ENCODE results near the gene PALM. TPM values are rescaled to one million over a fixed set of nuclear protein-coding genes. Genes with fewer than 3 reads are reported as not detected.

Gene PALM
- total RNA-seq, 1 experiment from 2014 or later, result 14.4 TPM

- TSS peak; percentile 71 for BruUV-seq (replicated peaks)
- H3K27me3 ChIP-seq (ENCODE audit: control insufficient read depth, insufficient read depth, low read length), result no peaks in the 10 kb centered on the region
- H3K4me3 ChIP-seq (ENCODE audit: low read depth in 2 of 2, low read length in 2 of 2), result peak overlapping the region; percentile 58 to 78
- no peaks in the 10 kb centered on the region; the same call in 1 of the 2 replicates for H3K36me3 ChIP-seq (ENCODE audit: control insufficient read depth, insufficient read depth, low read length)
- ATAC-seq (no peak), DNase-seq (ENCODE audit: low read depth, low spot score) (no peak)
- no peaks in the 10 kb centered on the region for H3K9me3 ChIP-seq (ENCODE audit: control insufficient read depth, insufficient read depth, low read depth, low read length)
- intact Hi-C loops (cut with micrococcal nuclease; ENCODE audit: unreplicated experiment) (no loop called here), in situ Hi-C loops (cut with HindIII; ENCODE audit: low pct_unique_long_range_greater_than_20kb, low sequenced_read_pairs) (no loop called here)
- no peak for TF ChIP-seq POLR2AphosphoS5 (IDR thresholded peaks at IDR 0.05; ENCODE audit: low read depth, low read length)
- no peak for TF ChIP-seq CTCF (IDR thresholded peaks at IDR 0.05)
- TF ChIP-seq SIN3A (IDR thresholded peaks at IDR 0.05; ENCODE audit: borderline replicate concordance, insufficient read depth, low read depth, low read length), result no peak
- TF ChIP-seq REST (IDR thresholded peaks at IDR 0.05; ENCODE audit: insufficient read depth in 1 of 2, low read depth in 2 of 2, low read length in 1 of 2), result no peak
- TF ChIP-seq TCF7L2 (IDR thresholded peaks at IDR 0.05; ENCODE audit: low read depth, low read length), result no peak
- H3K4me1 ChIP-seq (ENCODE audit: control insufficient read depth, insufficient read depth, low read length), result no peaks in the 10 kb centered on the region; the same call in 1 of the 2 replicates
- H3K27ac ChIP-seq (ENCODE audit: low read length), result peak overlapping the region; percentile 71
- ChIA-PET POLR2A (no interaction called here), CTCF (no interaction called here)
These were observed 47.1 kb upstream of the PALM start for GRCh38 chr19:661427-662196.

- intact Hi-C loops (cut with micrococcal nuclease; ENCODE audit: unreplicated experiment), result no loop called here
- Histone ChIP-seq H3K9me3 (ENCODE audit: control insufficient read depth, insufficient read depth, low read depth, low read length) (no peaks in the 10 kb centered on the region), H3K4me3 (ENCODE audit: low read depth in 2 of 2, low read length in 2 of 2) (peak overlapping the region; percentile 58 to 78), H3K27me3 (ENCODE audit: control insufficient read depth, insufficient read depth, low read length) (no peaks in the 10 kb centered on the region), H3K36me3 (ENCODE audit: control insufficient read depth, insufficient read depth, low read length) (no peaks in the 10 kb centered on the region; the same call in 1 of the 2 replicates), H3K27ac (ENCODE audit: low read length) (peak overlapping the region; percentile 71), H3K4me1 (ENCODE audit: control insufficient read depth, insufficient read depth, low read length) (no peaks in the 10 kb centered on the region; the same call in 1 of the 2 replicates)
- ATAC-seq (no peak), DNase-seq (ENCODE audit: low read depth, low spot score) (no peak)
- CTCF ChIA-PET, result no interaction called here
- BruUV-seq (replicated peaks), result no TSS peak
- POLR2A ChIA-PET, result no interaction called here
- in situ Hi-C loops (cut with HindIII; ENCODE audit: low pct_unique_long_range_greater_than_20kb, low sequenced_read_pairs), result no loop called here
- TF ChIP-seq POLR2AphosphoS5 (IDR thresholded peaks at IDR 0.05; ENCODE audit: low read depth, low read length) (no peak), REST (IDR thresholded peaks at IDR 0.05; ENCODE audit: insufficient read depth in 1 of 2, low read depth in 2 of 2, low read length in 1 of 2) (no peak), SIN3A (IDR thresholded peaks at IDR 0.05; ENCODE audit: borderline replicate concordance, insufficient read depth, low read depth, low read length) (0 out of 2 replicates have a peak, but pooled peaks have one; percentile 42)
These were observed 46.4 kb upstream of the PALM start for GRCh38 chr19:662207-662961.
